Natural killer cell (primary cell): ENCODE measurements around the gene AP2A2. TPM values are rescaled to one million over a fixed set of nuclear protein-coding genes. Genes with fewer than 3 reads are reported as not detected.

Experiments
- ATAC-seq, 3 donors: fragments of 150-1000 bp in 2 of 3; fragments of 200-7000 bp in 1 of 3; cut with Tn5 transposase; 1 replicate in 1 of 3; 2 replicates in 2 of 3; pipeline ENCODE4 v1.10.0; 2021; ENCODE audit warnings: mild to moderate bottlenecking in 2 of 3, moderate library complexity in 2 of 3
- DNase-seq, 2 donors: peaks; one replicate each; pipeline versions ENCODE4 v3.0.0 to v3.0.0-alpha.2; 2013 to 2021; ENCODE audit warnings: mixed read lengths in 1 of 2
- H3K27ac ChIP-seq: one replicate; pipeline ENCODE4 v1.5.1; 2013; ENCODE audit warnings: mild to moderate bottlenecking, low read length
- H3K27me3 ChIP-seq: one replicate; pipeline ENCODE4 v1.6.1; 2013; ENCODE audit warnings: low read length; ENCODE audit not compliant: control insufficient read depth, insufficient read depth
- H3K36me3 ChIP-seq: one replicate; pipeline ENCODE4 v1.6.1; 2013; ENCODE audit warnings: low read length; ENCODE audit not compliant: control insufficient read depth, insufficient read depth
- H3K4me1 ChIP-seq: one replicate; pipeline ENCODE4 v1.6.1; 2013; ENCODE audit warnings: low read length; ENCODE audit not compliant: control insufficient read depth, insufficient read depth
- H3K4me3 ChIP-seq: one replicate; pipeline ENCODE4 v1.5.1; 2013; ENCODE audit warnings: low read length
- H3K9me3 ChIP-seq: one replicate; pipeline ENCODE4 v1.6.1; 2013; ENCODE audit warnings: low read length; ENCODE audit not compliant: control insufficient read depth, insufficient read depth
- H3K27ac Mint-ChIP-seq, 2 donors: one replicate each; pipeline ENCODE4 v1.8.0; 2022; ENCODE audit warnings: mild to moderate bottlenecking in 2 of 2, mixed read lengths in 2 of 2, moderate library complexity in 1 of 2
- H3K27me3 Mint-ChIP-seq, 2 donors: one replicate each; pipeline ENCODE4 v1.8.0; 2022; ENCODE audit warnings: low read depth in 2 of 2, mixed read lengths in 2 of 2
- H3K36me3 Mint-ChIP-seq: one replicate; pipeline ENCODE4 v1.8.0; 2022; ENCODE audit warnings: mixed read lengths
- H3K4me1 Mint-ChIP-seq, 2 donors: one replicate each; pipeline ENCODE4 v1.8.0; 2022; ENCODE audit warnings: mixed read lengths in 2 of 2
- H3K4me3 Mint-ChIP-seq: one replicate; pipeline ENCODE4 v1.8.0; 2022; ENCODE audit warnings: mild to moderate bottlenecking, moderate library complexity, mixed read lengths
- H3K9me3 Mint-ChIP-seq, 2 donors: one replicate each; pipeline ENCODE4 v1.8.0; 2022; ENCODE audit warnings: mixed read lengths in 2 of 2
- WGBS: methylation state at CpG from one replicate; pipeline ENCODE4 v1.1.7; 2013; ENCODE audit warnings: missing lambda C conversion rate; ENCODE audit not compliant: insufficient coverage; 5-methylcytosine and 5-hydroxymethylcytosine counted together
- intact Hi-C: fragments of 100-400 bp; cut with micrococcal nuclease; formaldehyde crosslinking; loops from one replicate; pipeline ENCODE4 v1.14.2; 2022
- total RNA-seq, 4 donors: library from RNA; stranded (reverse); fragments of 120-200 nt in 1 of 4; gene quantifications; one replicate each; pipeline versions ENCODE4 v1.2.3 to v1.2.4, GENCODE V29; 2013 to 2022
- TF ChIP-seq, protein P1 (sequence below): fragments of 200-600 bp; IDR thresholded peaks from one replicate; pipeline ENCODE4 v1.8.0; 2022; ENCODE audit warnings: antibody characterized with exemption

Gene AP2A2
- total RNA-seq, 3 donors from 2014 or later (not counting 1 experiment from before 2014, with no cell fraction given), result 57.2 to 120 (median 82.9) TPM

DNA sequence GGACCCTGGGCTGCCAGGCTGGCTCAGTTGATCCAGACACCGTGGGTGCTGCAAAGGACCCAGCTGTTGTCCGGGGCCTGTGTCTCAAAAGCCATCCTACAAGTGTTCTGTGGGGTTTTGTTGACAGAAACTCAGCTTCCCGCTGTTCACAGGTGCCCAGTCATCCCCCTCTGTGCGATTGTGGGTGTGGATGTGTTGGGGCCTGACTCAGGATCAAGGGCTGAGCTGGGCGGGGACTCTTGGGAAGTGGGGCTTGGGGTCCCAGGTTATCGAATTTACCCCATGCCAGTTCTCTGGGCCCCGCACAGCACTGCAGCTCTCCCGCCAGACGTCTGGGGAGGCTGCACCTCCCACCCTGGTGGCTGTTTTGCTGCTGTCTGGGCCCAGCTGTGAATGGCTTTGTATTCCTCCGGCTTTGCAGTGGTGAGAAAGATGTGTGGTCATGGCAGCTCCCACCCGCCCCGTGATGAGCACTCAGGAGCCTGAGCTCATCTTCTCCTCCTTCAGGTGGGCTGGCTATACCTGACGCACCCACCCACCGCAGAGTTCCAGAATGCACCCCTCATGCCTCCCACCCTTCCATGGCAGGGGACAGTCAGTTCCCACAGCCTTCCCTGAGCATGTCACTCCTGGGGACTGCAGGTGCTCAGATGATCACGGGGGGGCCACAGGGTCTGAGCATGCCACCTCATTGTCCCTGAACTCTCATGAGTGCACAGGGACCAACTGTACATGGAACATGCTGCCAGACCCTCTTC is 3.6 kb upstream of the AP2A2 start:
- H3K27me3 Mint-ChIP-seq, result no peaks in the 10 kb centered on the region
- no peak overlapping the region for H3K4me3 ChIP-seq
- H3K27me3 ChIP-seq, result no peaks in the 10 kb centered on the region
- DNase-seq (no peak), ATAC-seq (no peak)
- intact Hi-C loops, result no loop called here
- no peaks in the 10 kb centered on the region for H3K9me3 ChIP-seq
- TF ChIP-seq, protein P1, sequence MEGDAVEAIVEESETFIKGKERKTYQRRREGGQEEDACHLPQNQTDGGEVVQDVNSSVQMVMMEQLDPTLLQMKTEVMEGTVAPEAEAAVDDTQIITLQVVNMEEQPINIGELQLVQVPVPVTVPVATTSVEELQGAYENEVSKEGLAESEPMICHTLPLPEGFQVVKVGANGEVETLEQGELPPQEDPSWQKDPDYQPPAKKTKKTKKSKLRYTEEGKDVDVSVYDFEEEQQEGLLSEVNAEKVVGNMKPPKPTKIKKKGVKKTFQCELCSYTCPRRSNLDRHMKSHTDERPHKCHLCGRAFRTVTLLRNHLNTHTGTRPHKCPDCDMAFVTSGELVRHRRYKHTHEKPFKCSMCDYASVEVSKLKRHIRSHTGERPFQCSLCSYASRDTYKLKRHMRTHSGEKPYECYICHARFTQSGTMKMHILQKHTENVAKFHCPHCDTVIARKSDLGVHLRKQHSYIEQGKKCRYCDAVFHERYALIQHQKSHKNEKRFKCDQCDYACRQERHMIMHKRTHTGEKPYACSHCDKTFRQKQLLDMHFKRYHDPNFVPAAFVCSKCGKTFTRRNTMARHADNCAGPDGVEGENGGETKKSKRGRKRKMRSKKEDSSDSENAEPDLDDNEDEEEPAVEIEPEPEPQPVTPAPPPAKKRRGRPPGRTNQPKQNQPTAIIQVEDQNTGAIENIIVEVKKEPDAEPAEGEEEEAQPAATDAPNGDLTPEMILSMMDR, result no peak
- peaks cover 14% of the 10 kb centered on the region for H3K4me1 ChIP-seq
- H3K4me3 Mint-ChIP-seq, result no peak overlapping the region
- H3K4me1 Mint-ChIP-seq, result peaks cover 8 to 10% of the 10 kb centered on the region in 2 donors
- H3K36me3 Mint-ChIP-seq, result no peaks in the 10 kb centered on the region
- H3K36me3 ChIP-seq, result no peaks in the 10 kb centered on the region
- no peak overlapping the region for H3K27ac Mint-ChIP-seq
- 94% methylated on average over 15 of the region's 15 CpGs for WGBS
- no peaks in the 10 kb centered on the region for H3K9me3 Mint-ChIP-seq
- no peak overlapping the region for H3K27ac ChIP-seq

GRCh38 chr11:923691-924405 is 1.8 kb upstream of the AP2A2 start:
- Histone ChIP-seq H3K36me3 (no peaks in the 10 kb centered on the region), H3K4me3 (no peak overlapping the region), H3K27ac (no peak overlapping the region), H3K9me3 (no peaks in the 10 kb centered on the region), H3K27me3 (no peaks in the 10 kb centered on the region), H3K4me1 (peaks cover 29% of the 10 kb centered on the region)
- TF ChIP-seq, protein P1, result no peak
- Mint-ChIP-seq H3K9me3 (no peaks in the 10 kb centered on the region), H3K27me3 (no peaks in the 10 kb centered on the region), H3K36me3 (no peaks in the 10 kb centered on the region), H3K4me3 (peak overlapping the region; percentile 58), H3K4me1 (peaks cover 26 to 27% of the 10 kb centered on the region in 2 donors), H3K27ac (peak overlapping the region in 1 of 2 donors; percentile 36)
- WGBS, result 94% methylated on average over 19 of the region's 19 CpGs
- intact Hi-C loops, result no loop called here
- DNase-seq (no peak), ATAC-seq (no peak)

- Mint-ChIP-seq H3K4me1 (peaks cover 30 to 31% of the 10 kb centered on the region in 2 donors), H3K27me3 (no peaks in the 10 kb centered on the region), H3K27ac (peak overlapping the region in 1 of 2 donors; percentile 36), H3K4me3 (no peak overlapping the region), H3K9me3 (no peaks in the 10 kb centered on the region), H3K36me3 (no peaks in the 10 kb centered on the region)
- Histone ChIP-seq H3K9me3 (no peaks in the 10 kb centered on the region), H3K27me3 (no peaks in the 10 kb centered on the region), H3K4me3 (no peak overlapping the region), H3K4me1 (peaks cover 30% of the 10 kb centered on the region), H3K27ac (no peak overlapping the region), H3K36me3 (no peaks in the 10 kb centered on the region)
- WGBS, result 94% methylated on average over 18 of the region's 18 CpGs
- no peak for ATAC-seq
- intact Hi-C loops, result no loop called here
- peak in 1 of 2 donors; percentile 24 for DNase-seq
- TF ChIP-seq, protein P1, result no peak
These were observed 1.1 kb upstream of the AP2A2 start for GRCh38 chr11:924406-925157.
